ENCODE measurements around the gene ARHGEF7.

DNA sequence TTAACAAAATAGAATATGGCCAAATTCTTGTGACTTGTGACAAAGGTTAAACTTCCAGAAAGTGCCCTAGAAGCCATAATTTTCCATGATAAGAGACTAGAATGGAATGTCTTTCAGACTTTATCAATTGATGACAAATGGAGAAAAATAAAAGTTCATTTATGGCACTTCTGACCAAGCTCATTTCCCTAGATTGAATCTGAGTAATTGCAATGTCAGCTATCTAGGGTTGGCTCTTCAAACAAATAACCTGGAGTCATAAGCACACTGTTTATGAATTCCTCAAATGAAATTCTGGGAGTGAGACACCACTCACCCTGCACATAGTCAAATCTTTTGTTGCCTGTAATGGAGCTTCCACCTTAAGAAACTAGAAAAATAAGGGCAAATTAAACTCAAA, 11.4 kb downstream of the ARHGEF7 start:
- TF ChIP-seq, protein P1, sequence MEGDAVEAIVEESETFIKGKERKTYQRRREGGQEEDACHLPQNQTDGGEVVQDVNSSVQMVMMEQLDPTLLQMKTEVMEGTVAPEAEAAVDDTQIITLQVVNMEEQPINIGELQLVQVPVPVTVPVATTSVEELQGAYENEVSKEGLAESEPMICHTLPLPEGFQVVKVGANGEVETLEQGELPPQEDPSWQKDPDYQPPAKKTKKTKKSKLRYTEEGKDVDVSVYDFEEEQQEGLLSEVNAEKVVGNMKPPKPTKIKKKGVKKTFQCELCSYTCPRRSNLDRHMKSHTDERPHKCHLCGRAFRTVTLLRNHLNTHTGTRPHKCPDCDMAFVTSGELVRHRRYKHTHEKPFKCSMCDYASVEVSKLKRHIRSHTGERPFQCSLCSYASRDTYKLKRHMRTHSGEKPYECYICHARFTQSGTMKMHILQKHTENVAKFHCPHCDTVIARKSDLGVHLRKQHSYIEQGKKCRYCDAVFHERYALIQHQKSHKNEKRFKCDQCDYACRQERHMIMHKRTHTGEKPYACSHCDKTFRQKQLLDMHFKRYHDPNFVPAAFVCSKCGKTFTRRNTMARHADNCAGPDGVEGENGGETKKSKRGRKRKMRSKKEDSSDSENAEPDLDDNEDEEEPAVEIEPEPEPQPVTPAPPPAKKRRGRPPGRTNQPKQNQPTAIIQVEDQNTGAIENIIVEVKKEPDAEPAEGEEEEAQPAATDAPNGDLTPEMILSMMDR (conservative IDR thresholded peaks at IDR 0.05) = no peak
- TF ChIP-seq ZFX (IDR thresholded peaks at IDR 0.05) = no peak

All from C4-2B (cell line).